ENCODE results near the gene YIPF7.

DNA sequence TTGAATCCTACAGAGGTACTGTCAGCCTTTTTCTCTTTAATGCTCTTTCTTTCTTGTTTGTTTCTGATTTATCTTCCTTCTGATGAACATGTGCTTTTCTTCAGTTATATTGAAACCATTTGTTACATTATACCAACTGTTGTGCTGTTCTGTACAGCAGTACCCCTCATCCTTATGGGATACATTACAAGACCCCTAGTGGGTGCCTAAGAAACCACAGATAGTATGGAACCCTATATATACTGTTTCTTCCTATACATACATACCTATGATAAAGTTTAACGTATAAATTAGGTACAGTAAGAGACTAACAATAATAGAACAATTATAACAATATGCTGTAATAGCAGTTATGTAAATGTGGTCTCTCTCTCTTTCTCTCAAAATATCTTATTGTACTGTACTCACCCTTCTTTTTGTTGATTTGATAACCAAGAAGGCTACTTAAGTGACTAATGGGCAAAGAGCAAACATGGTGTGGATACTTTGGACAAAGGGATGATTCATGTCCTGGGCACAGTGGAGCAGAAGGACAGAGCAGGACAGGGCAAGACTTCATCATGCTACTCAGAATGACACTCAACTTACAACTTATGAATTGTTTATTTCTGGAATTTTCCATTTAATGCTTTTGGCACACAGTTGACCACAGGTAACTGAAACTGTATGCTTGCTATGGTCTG is 10.7 kb upstream of the YIPF7 start:
- no peak for TF ChIP-seq POLR2A (IDR thresholded peaks at IDR 0.05; ENCODE audit: low read length)
- TF ChIP-seq GATA1 (IDR thresholded peaks at IDR 0.05; ENCODE audit: low read depth, low read length), result no peak
